ENCODE results near the gene MYBPH. TPM values are rescaled to one million over a fixed set of nuclear protein-coding genes. Genes with fewer than 3 reads are reported as not detected.

The MYBPH gene
- polyA plus RNA-seq, 2 of the 4 experiments (the other 2 are of a cell fraction), result not detected

GRCh38 chr1:203199816-203200571, 24.4 kb upstream of the MYBPH start:
- TF ChIP-seq NPAS2 (CRISPR knock-in tag; IDR thresholded peaks at IDR 0.05; ENCODE audit: borderline replicate concordance) (no peak), EHMT2 (IDR thresholded peaks at IDR 0.05; ENCODE audit: low read depth) (no peak), JUN (IDR thresholded peaks at IDR 0.05) (no peak), FOSB (CRISPR knock-in tag; IDR thresholded peaks at IDR 0.05) (no peak), MAX (IDR thresholded peaks at IDR 0.05) (no peak), HOXB13 (CRISPR knock-in tag; IDR thresholded peaks at IDR 0.05; ENCODE audit: low read depth) (no peak), CBX8 (IDR thresholded peaks at IDR 0.05) (no peak), PHF8 (IDR thresholded peaks at IDR 0.05; ENCODE audit: borderline replicate concordance, low read depth) (no peak), POLR2AphosphoS2 (conservative IDR thresholded peaks at IDR 0.05; ENCODE audit: low read length) (no peak), HMGXB4 (CRISPR knock-in tag; IDR thresholded peaks at IDR 0.05; ENCODE audit: borderline replicate concordance) (no peak), USF2 (IDR thresholded peaks at IDR 0.05) (no peak), EHF (CRISPR knock-in tag; IDR thresholded peaks at IDR 0.05) (no peak), FOXS1 (CRISPR knock-in tag; IDR thresholded peaks at IDR 0.05) (no peak), MYC (IDR thresholded peaks at IDR 0.05; ENCODE audit: borderline replicate concordance, low read length) (no peak), HES2 (IDR thresholded peaks at IDR 0.05) (no peak)
- ChIA-PET POLR2A (no interaction called here), CTCF (interaction anchor here (0.7 to 7.2 kb wide), 16 partner anchors 9 to 200 kb away, joined by 3 to 40 read pairs (median 4); no protein-coding TSS in a partner anchor)
- DNase-seq (ENCODE audit: low read depth in 1 of 2, low spot score in 1 of 2) (no peak), FAIRE-seq (no peak), ATAC-seq (no peak)
- peaks cover 9% of the 10 kb centered on the region; the same call in 1 of the 3 replicates for H3K4me1 ChIP-seq
- 32% methylated on average over 8 of the region's 8 CpGs for WGBS (ENCODE audit: missing lambda C conversion rate)
- H3K4me3 ChIP-seq, result no peak overlapping the region
- H3K4me2 ChIP-seq, result no peak overlapping the region
- no peak overlapping the region; a peak in 1 of 6 replicates for H3K27ac ChIP-seq
- H3K9me3 ChIP-seq, result no peaks in the 10 kb centered on the region

GRCh38 chr1:203199481-203199815, 23.8 kb upstream of the MYBPH start:
- Histone ChIP-seq H3K9me3 (no peaks in the 10 kb centered on the region), H3K4me1 (peaks cover 9% of the 10 kb centered on the region; the same call in 1 of the 3 replicates), H3K4me3 (no peak overlapping the region), H3K4me2 (no peak overlapping the region), H3K27ac (peak overlapping the region in 1 of 2 experiments; percentile 8; a peak in 1 of 6 replicates)
- POLR2A ChIA-PET, result no interaction called here
- 66% methylated on average over 6 of the region's 6 CpGs for WGBS (ENCODE audit: missing lambda C conversion rate)
- CTCF ChIA-PET, result interaction anchor here (1.0 to 7.2 kb wide), 12 partner anchors 8 to 160 kb away, joined by 3 to 40 read pairs (median 4); no protein-coding TSS in a partner anchor
- no peak for DNase-seq (ENCODE audit: low read depth in 1 of 2, low spot score in 1 of 2)
- FAIRE-seq, result no peak
- no peak for ATAC-seq
- TF ChIP-seq RARB (CRISPR knock-in tag; IDR thresholded peaks at IDR 0.05) (no peak), POLR2A (IDR thresholded peaks at IDR 0.05; ENCODE audit: low read length) (0 out of 2 replicates have a peak, but pooled peaks have one; percentile 12)

- ATAC-seq (no peak), FAIRE-seq (no peak), DNase-seq (ENCODE audit: low read depth in 1 of 2, low spot score in 1 of 2) (no peak)
- ChIA-PET POLR2A (no interaction called here), CTCF (interaction anchor here (1.0 to 7.2 kb wide), 8 partner anchors 9 to 160 kb away, joined by 3 to 40 read pairs (median 6); no protein-coding TSS in a partner anchor)
- WGBS (ENCODE audit: missing lambda C conversion rate), result 35% methylated on average over 3 of the region's 3 CpGs
- peak overlapping the region in 1 of 2 experiments; percentile 8; a peak in 1 of 6 replicates for H3K27ac ChIP-seq
- TF ChIP-seq CBX2 (IDR thresholded peaks at IDR 0.05; ENCODE audit: borderline replicate concordance, low read depth) (no peak), PBX3 (IDR thresholded peaks at IDR 0.05) (no peak), POLR2A (IDR thresholded peaks at IDR 0.05; ENCODE audit: low read length) (no peak), MAFK (IDR thresholded peaks at IDR 0.05; ENCODE audit: partially characterized antibody) (no peak), ZFP36 (IDR thresholded peaks at IDR 0.05; ENCODE audit: borderline replicate concordance, partially characterized antibody) (no peak)
- H3K9me3 ChIP-seq, result no peaks in the 10 kb centered on the region
- H3K4me3 ChIP-seq, result no peak overlapping the region
- no peak overlapping the region for H3K4me2 ChIP-seq
- H3K4me1 ChIP-seq, result peaks cover 9% of the 10 kb centered on the region; the same call in 1 of the 3 replicates
These were observed 23.4 kb upstream of the MYBPH start for GRCh38 chr1:203199002-203199401.
